HS-27A (cell line): ENCODE data around the gene ADD1.

Source experiments
- DNase-seq: peaks from one replicate; pipeline ENCODE4 v3.0.0-alpha.2; 2012; ENCODE audit warnings: low read depth, missing footprints

ADD1 gene

DNA sequence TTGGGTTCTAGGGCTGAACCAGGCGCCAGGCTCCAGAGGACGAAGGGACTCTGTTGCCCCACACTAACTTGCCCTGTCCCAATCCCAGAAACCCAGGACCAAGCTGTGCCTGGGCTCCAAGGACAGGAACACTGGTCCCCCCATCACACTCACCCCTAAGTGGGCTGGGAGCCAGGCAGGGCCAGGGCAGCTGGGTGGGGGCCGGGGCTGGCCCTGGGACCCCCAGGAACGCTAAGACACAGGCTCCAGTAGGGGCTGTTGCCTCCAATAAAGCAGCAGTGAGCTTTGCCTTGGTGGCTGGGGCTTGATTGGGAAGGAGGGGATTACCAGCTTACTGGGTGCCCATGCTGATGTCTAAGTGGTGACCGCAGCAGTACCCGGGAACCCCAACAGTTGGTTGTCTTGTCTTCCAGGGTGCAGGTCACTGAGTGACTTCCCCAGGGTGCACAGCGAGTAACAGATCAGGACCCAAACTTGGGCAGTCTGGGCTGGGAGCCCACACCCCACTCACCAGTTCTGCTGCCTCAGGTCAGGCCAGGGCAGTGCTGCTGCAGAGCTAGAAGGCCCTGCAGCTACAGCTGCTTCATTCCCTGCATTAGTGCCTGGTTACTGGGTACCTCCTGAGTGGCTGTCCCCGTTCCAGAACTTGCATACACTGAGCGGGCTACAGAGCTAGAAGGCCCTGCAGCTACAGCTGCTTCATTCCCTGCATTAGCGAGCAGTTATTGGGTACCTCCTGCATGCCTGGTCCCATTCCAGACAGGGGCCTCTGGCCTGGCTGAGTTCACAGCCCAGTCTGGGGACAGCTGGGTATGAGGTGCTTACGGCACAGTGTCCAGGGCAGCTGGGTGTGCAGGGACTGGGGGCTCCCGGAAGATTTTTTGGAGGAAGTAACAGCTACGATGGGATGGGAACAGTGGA, 9.4 kb upstream of the ADD1 start:
- no peak for DNase-seq

DNA sequence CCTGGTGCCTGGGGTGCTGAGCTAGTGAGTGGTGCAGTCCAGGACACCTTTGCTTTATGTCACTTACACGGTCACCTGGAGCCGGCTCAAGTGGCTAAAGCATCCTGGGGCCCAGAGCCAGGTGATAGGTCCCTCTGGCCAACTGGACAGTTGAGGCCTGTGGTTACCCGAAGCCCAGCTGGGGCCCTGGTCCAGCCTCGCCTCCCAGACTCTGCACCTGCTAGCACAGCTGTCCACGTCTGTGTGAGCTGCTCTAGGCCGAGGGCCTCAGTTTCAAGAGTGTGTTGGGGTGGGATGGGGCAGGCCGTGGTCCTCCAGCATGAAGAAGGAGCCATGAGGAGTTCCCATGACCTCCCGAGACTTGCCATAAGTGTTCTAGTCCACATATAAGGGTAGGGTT, 7.7 kb upstream of the ADD1 start:
- DNase-seq: no peak

DNA sequence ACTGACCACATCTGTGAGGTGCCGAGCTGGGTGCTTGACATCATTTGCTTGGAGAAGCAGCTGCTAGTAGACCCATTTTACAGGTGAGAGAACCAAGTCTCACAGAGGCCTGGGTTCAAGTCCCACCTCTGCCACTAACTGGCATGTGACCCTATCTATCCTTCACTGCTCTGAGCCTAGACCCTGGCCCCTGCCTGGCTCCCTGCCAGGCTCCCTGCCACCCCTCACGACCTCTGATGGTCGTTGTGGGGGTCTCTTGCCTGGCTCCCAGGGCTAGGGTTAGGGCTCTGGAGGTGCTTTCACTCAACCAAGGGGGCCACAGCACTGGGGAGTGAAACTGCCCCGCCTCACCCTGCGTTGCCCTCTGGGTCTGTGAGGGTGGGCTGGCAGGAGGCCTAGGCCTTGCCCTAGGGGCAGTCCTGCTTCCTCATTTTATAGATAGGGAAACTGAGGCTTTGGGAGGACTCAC, 7.2 kb upstream of the ADD1 start:
- no peak for DNase-seq

DNA sequence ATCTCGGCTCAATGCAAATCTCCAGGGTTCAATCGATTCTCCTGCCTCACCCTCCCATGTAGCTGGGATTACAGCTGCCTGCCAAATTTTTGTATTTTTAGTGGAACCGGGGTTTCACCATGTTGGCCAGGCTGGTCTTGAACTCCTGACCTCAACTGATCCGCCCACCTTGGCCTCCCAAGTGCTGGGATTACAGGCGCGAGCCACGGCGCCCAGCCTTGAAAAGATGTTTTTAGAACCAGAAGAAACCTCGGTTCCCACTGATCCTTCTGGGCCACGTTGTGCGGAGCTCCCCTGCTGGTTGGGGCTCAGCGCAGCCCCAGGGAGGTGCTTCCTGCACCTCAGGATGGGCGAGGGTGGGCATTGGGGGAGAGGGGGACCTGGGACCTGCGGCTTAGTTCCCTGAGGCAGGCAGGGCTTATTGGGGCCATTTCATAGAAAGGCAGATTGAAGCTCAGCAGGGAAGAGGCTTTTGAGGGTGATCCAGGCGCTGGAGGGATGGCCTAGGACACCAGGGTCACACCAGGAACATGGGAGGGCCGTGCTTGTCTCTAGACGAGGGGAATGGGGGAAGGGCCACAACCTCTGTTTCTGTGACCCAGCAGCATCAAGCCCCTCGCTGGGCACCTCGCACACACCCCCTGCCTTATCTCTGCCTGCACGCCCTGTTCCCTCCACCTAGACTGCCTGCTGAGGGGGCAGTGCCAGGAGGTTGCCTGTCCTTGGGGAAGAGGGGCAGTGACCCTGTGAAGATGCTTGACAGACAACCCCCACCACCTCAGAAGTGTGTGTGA, 6.3 kb upstream of the ADD1 start:
- DNase-seq: no peak

DNA sequence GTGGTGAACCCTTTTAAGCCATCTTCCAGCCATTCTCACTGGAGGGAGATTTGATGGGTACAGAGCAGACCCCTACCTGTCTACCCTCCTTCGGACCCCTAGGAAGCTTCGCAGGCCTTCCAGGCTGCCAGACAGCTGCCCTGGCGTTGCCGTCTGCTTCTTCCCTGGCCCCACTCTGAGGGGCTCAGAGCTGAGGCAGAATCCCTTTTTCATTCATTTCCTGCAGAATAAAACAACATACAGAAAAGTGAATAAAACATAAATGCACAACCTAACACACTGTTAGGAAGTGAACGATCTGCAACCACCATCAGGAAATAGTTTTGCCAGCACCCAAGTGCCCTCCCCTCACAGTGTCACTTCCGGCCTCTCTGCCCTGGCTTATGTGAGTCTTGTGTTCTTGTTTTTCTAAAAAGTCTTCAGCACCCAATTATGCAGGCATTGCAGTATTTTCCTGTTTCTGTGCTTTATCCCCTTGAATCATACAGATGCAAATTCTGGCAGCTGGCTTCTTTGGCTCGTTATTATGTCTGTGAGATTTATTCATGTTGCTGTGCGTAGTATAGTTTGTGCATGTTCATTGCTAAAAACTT, 5.6 kb upstream of the ADD1 start:
- no peak for DNase-seq

DNA sequence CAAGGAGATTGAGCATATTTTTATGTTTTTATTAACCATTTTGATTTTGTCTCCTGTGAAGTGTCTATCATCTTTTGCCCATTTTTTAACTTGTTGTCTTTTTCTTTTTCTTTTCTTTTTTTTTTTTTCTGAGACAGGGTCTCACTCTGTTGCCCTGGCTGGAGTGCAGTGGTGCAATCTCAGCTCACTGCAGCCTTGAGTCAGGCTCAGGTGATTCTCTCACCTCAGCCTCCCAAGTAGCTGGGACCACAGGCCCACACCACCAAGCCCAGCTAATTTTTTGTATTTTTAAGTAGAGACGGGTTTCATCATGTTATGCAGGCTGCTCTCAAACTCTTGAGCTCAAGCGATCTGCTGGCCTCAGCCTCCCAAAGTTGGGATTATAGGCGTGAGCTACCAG, 4.6 kb upstream of the ADD1 start:
- no peak for DNase-seq

DNA sequence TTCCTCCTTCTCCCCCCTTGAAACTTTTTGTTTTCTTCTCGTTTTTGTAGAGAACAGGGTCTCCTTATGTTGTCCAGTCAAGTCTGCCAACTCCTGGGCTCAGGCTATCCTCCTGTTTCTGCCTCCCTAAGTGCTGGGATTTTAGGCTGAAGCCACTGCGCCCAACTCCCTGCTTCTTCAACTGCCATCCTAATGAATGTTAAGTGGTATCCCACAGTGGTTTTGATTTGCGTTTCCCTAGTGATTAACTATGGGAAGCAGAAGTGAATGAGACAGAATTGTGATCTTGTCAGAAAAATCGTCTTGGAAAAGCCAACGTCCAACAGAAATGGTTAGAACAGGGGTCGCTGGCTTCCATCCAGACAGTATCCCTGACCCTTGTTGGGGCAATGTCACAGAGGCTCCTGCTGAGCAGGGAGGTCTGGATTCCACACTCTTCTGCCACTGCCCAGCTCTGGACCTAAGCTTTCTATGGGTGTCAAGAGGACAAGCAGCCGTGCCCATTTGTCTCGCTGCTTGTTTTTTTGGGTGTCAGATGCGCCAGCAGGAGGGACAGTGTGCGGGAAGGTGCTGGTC, 869 bp upstream of the ADD1 start:
- DNase-seq: no peak

DNA sequence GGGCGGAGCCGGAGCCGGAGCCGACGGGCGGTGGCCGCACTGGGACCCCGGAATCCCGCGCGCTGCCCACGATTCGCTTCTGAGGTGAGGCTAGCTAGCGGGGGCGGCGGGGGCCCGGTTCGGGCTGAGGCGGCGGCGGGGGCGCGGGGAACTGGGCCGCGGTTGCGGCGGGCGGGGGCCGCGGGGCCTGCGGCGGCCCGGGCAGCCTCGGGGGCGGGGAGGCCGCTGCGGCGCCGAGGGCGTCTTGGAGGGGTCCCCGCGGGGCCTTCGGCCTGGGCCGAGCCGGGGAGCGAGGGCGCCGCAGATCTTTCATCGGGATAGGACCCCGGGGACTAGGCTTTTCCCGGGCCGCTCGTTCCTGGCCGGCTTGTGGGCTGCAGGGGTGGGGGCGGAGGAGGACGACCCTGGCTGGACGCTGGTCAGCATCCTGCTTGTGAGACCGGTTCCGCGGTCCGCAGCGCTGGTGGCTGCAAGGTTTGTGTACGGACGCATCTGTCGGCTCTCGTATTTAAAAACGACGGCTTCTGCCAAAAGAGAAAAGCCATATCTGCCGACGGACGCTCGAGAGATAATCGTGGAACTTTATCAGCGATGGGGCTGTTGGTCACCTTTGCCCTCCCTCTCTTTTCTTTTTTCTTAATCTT, 419 bp downstream of the ADD1 start:
- DNase-seq: no peak

DNA sequence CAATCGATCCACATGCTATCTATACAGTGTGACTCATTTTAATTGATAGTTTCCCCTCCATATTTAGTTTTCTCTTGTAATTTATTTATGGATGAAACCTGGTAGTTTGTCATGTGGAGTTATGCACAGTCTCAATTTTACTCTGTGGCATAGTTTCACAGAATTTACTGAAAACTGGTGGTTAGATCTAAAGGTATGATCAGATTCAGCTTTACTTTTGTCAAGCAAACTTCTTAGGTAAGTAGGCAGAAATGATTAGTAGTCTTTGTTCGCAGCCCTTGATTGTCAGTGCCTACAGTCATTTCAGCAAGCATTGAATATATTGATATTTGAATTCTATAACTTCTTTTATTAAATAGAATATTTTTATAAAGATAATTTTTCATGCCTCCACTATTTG, 2.5 kb downstream of the ADD1 start:
- DNase-seq: no peak

DNA sequence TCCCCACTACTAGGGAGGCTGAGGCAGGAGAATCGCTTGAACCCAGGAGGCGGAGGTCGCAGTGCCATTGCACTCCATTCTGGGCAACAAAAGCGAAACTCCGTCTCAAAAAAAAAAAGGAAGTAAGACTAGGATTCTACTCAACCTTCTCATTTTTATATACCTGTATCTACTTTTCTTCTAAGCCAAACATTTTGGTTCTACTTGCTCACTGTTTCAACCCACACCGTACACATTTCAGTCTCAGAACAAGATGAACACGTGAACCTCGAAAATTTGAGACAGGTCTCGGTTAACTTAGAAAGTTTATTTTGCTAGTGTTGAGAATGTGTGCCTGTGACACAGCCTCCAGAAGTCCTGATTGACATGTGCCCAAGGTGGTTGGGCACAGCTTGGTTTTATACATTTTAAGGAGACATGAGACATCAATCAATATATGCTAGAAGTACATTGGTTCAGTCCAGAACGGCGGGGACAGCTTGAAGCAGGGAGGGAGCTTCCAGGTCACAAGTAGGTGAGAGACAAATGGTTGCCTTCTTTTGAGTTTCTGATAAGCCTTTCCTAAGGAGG, 3.7 kb downstream of the ADD1 start:
- no peak for DNase-seq

DNA sequence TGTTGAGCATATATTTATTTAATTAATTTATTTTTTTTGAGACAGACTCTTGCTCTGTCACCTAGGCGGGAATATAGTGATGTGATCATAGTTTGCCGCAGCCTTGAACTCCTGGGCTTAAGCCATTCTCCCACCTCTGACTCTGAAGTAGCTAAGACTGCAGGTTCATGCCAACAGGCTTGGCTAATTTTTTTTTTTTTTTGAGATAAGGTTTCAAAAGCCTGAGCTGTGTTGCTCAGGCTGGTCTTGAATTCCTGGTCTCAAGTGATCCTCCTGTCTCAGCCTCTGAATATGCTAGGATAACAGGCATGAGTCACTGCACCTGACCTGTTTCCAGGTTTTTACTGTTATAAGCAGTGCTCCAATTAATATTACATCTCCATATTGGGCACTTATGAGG, 4.8 kb downstream of the ADD1 start:
- no peak for DNase-seq

DNA sequence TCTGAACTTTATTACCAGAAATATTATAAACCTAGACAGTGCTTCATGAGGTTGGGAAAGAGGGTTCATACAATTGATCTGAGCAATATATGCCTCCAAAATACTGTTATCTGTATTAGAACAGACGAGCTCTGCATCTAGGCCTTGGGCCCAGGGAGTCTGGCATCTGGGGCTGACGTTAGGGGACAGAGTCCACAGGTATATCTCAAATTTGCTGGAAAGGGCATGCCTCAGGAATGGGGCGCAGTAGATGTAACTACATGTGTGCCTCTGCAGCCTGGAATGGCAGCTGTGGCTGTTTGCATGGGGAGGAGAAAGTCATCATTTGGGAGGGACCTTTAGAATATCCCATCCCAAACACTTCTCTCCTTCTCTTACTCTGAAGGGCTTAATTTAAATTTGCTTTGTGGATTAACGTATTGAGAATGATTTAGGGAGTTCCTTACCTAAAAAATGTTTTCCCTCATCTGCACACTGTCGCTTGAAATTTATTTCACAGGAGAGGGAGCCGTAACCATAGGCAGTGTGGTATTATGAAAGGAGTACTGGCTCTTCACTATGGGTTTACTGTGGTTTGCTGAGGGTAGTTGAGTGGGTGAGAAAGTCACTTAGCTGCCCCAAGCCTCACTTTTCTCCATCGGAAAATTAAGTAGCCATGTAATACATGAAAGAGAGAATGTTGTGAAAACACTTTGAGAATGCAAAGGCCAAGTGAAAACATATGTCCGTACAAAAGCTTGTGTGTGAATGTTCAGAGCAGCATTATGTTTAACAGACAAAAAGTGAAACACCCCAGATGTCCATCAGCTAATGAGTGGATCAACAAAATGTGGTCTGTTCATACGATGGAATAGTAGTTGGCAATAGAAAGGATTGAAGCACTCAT, 5.9 kb downstream of the ADD1 start:
- DNase-seq: no peak

DNA sequence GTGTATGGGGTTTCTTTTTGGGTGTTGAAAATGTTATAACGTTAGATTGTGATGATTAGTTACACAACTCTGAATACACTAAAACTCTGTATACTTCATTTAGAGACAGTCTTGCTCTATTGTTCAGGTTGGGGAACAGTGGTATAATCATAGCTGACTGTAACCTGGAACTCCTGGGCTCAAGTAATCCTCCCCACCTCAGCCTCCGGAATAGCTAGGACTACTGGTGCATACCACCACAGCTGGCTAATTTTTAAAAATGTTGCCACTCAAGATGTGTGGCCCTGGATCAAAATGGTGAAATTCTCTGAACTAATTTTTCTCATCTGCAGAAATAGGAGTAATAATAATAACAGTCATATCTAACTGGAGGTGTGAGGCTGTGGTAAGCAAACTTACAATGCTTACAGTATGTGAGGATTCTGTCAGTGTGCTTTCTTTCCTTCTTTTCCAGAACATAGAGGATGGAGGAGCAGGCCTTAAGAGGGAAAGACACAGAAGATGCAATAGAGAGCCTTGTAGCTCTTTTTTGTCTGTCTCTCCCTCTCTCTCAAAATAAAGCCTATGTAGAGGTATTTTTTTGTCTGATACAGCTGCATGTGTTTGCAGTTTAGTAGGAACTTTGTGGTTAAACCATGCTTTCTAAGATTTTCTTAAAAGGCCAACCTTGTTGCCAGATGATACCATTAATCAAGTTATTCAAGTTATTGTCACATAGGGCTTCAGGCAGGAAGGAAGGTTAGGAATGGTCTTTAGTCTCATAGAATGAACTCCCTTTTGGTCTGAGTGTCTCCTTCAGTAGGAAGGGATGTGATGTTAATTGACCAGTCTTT, 7.5 kb downstream of the ADD1 start:
- no peak for DNase-seq

DNA sequence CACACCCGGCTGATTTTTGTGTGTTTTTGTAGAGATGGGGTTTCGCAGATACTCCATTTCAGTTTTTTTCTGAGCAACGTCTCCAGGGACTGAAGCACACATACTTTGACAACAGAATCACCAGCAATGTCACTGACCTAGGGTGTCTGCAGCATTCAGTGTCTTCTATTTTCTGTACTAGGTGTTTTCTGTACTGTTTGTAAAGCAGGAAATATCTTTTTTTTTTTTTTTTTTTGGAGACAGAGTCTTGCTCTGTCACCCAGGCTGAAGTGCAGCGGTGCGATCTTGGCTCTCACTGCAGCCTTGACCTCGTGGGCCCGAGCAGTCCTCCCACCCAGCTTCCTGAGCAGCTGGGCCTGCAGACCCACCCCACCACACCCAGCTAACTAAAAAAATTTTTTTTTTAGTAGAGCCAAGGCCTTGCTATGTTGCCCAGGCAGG, 8.9 kb downstream of the ADD1 start:
- DNase-seq: no peak

DNA sequence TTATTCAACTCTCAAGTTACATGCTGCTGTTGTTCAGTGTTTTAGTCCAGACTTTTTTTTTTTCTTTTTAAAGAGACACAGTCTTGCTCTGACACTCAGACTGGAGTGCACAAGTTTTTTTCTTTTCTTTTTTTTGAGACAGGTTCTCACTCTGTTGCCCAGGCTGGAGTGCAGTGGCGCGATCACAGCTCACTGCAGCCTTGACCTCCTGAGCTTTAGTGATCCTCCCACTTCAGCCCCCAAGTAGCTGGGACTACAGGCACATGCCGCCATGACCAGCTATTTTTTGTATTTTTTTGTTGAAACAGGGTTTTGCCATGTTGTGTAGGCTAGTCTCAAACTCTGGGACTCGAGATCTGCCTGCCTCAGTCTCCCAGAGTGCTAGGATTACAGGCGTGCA, 11.9 kb downstream of the ADD1 start:
- no peak for DNase-seq

DNA sequence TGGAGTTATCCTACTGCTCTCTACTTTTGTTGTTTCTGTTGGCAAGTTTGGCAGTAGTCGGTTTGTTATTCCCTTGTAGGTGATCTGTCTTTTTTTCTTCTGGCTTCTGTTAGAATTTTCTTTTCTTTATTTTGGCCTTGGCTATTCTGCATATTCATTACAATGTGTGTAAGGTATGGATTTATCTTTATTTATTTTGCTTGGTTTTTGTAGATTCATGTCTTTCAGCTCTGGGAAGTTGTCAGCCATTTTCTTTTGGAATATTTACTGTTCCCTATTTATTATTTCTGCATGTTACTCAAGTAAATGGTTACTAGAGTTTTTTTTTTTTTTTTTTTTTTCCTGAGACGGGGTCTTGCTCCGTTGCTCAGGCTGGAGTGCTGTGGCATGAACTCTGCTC, 12.6 kb downstream of the ADD1 start:
- DNase-seq: no peak

DNA sequence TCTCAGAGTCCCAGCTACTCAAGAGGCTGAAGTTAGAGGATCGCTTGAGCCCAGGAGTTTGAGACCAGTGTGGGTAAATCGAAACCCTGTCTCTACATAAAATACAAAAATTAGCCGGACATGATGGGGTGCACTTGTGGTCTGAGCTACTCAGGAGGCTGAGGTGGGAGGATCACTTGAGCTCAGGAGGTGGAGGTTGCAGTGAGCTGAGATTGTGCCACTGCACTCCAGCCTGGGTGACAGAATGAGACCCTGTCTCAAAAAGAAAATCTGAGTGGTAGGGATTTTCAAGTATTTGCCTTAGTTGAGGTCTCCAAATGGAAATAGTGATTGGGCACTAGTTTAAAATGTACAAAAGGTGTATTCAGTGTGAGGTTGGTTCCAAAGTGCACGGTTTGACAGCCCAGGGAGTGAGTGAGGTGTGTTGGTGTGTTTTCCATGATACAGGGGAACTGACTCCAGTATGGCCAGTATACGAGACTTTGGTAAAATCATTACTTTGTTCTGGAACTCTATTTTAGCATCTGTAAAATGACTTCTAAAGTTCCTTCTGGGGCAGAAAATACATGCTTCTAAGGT, 13.8 kb downstream of the ADD1 start:
- DNase-seq: no peak

DNA sequence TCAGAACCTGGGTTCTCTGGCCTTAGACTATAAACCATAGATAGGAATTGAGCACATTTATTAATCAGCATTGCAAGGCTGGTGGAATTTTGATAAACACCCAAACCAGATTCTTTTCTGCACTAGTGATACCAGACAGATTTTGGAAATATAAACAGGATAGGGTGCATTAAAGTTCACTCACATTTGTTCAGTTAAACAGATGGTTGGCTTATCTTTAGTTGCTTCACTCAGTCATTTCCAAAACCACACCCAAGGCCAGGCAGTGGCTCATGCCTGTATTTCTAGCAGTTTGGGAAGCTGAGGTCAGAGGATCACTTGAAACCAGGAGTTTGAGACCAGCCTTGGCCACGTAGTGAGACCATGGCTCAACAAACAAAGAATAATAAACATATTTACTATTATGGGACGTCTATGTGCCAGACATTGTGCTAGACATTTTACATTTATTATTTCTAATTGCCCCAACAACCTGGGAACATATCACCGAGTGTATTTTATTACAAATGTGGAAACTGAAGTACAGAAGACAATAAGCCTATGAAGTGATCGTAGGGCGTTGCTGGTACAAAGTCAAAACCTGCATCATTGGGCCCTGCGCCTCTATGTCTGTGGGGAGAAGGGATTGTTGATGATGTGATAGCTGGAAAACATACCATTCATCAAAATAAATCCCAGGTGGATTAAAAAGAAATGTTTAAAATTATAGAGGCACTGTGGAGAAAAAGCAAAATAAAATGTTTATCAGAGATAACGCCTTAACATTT, 15.0 kb downstream of the ADD1 start:
- DNase-seq: no peak
